Activated CD8-positive, alpha-beta memory T cell treated with anti-CD3 and anti-CD28 coated beads, Interleukin-2, amount 50 U/mL, for 4 hours (primary cell): ENCODE measurements around the gene XYLT2.

Experiments used
- DNase-seq: peaks from one replicate; pipeline ENCODE4 v3.0.0-alpha.2; 2020

XYLT2 gene

GRCh38 chr17:50365649-50366393, 19.9 kb downstream of the XYLT2 start:
- DNase-seq, result no peak

- DNase-seq, result no peak
Measured at GRCh38 chr17:50367401-50367800, 21.5 kb downstream of the XYLT2 start.

DNA sequence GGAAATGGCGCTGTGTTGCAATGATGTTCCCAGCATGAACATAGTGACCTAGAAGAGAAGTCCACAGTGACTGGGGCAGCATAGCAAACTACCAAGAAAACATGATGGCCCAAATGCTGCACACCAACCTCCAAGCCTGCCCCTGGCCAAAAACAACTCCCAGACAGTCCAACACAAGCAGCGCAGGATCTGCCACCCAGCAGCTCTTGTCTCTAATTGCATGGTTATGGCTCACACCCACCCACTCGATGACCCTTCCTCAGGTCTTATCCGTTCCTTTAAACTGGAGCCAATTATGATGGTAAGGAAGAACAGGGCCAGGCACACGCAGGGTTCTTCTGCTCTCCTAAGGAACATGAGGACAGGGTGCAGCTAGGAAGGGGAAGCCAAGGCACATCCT, 24.1 kb downstream of the XYLT2 start:
- no peak for DNase-seq

GRCh38 chr17:50371526-50371925, 25.6 kb downstream of the XYLT2 start:
- DNase-seq, result no peak

GRCh38 chr17:50372222-50372757, 26.4 kb downstream of the XYLT2 start:
- DNase-seq, result no peak

DNA sequence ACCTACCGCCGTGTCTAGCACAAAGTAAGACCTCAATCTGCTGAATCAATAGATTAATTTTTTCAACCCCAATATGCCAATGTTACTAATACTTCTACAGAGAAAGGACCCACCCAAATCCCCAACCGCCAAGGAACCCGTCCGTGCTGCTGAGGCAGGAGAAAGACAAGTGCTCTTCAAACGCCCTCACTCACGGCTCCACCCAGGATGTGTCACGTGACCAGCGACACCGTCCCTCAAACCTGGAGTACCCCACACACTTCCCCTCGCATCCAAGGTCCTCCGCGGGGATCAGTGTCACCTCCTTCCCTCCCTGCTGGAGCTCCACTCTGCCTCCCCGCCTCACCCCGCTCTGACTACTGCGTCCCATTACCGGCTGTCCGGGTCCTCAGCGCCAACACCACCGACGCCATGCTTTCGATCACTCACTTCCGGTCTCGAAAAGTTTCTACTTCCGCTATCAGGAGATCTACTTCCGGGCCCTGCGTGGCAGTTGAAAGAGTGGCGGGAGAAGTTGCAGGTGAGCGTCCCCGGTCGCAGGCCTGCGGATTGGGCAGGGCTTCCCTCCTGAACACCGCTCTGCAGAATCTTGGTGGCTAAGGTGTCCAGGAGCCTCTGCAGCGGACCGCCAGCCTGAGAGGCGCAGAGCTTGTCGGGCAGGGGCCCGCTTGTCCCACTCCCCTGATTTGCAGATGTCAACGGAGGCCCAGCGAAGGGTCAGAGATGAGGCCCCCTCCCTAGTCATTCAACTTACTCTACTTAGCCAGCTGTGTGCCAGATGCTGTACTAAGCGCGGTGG, 27.0 kb downstream of the XYLT2 start, which contains the start of the genes EME1 and MRPL27:
Gene EME1, plus strand, starts transcription at position 472 of the 799 bp plus-strand sequence. CDS start 1,980 bp downstream, outside the sequence.
Gene MRPL27, minus strand, starts transcription at position 427 of the 799 bp plus-strand sequence. Its CDS starts 14 bp downstream, at position 413.
- DNase-seq, result peak; percentile 83

DNA sequence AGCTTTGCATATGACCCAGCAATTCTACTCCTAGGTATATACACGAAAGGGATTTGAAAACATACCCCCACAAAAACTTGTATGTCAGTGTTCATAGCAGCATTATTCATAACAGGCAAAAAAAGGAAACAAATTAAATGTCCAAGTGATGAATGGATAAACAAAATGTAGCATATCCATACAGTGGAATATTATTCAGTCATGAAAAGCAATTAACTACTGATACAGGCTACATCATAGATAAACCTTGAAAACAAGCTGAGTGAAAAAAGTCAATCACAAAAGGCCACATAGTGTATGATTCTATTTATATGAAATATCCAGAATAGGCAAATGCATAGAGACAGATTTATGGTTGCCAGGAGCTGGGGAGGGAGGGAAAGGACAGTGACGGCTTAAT, 27.8 kb downstream of the XYLT2 start:
- DNase-seq, result no peak

- DNase-seq, result no peak
Measured at GRCh38 chr17:50375858-50376538, 30.1 kb downstream of the XYLT2 start.

DNA sequence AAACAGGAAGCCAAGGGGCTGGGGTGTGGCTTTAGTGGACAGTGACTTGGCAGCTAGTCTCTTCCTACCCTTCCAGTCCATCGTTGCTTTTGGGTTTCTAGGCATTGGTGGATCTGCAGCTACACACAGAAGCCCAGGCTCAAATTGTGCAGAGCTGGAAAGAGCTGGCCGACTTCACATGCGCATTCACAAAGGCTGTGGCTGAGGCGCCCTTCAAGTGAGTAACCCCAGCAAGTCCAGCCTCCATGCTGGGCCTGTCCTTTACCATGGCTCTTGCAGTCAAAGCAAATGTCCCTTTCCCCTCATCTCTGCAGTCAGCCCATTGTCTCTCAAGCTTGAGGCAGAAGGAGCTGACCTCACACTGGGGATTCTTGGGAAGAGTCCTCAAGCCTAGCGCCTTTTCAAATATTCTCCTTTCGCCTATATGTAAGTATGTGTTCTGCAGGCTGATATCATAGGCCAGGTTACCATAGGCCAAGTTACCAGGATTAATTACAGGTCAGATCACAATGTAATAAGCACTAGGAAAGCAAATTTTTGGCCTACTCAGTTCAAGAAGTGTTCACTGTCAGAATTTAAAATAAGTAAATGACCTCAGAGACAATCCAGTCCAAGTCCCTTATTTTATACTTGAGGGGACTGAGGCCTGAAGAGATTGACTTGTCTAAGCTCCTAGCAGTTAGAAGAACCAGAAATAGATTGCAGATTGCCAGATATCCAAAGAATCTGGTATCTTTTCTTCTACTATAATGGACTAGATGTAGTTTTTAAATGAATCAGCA, 33.6 kb downstream of the XYLT2 start:
- DNase-seq, result no peak

DNA sequence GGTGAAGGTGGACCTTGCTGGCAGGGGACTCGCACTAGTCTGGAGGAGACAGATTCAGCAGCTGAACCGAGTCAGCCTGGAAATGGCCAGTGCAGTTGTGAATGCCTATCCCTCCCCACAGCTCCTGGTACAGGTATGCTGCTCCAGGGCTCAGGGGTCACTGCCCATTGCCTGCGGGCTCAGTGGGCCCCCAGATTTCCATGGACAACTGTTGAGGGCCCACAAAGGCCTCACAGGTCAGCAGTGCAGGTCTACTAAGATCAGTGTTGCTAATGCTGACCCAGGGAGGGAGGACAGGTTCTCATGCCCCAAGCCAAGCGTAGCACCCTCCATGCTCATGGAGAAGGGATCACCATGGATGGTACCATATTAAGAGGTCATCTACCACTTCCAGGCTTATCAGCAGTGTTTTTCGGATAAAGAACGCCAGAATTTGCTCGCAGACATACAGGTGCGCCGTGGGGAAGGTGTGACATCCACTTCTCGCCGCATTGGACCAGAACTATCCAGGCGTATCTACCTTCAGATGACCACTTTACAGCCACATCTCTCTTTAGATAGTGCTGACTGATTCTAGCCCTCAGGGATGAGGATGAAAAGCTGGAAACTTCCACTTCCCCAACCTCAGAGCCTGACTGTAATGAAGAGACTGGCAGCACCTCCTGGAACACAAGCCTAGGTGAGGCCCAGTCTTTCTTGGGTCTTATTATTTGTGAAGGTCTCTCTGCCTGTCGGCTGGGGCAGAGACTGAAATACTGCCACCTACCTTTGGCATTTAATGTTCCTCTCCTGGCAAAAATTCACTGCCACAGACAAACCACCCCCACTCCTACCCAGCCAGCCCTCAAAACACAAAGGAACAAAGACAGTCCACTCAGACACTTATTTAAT, 34.7 kb downstream of the XYLT2 start:
- DNase-seq, result no peak

DNA sequence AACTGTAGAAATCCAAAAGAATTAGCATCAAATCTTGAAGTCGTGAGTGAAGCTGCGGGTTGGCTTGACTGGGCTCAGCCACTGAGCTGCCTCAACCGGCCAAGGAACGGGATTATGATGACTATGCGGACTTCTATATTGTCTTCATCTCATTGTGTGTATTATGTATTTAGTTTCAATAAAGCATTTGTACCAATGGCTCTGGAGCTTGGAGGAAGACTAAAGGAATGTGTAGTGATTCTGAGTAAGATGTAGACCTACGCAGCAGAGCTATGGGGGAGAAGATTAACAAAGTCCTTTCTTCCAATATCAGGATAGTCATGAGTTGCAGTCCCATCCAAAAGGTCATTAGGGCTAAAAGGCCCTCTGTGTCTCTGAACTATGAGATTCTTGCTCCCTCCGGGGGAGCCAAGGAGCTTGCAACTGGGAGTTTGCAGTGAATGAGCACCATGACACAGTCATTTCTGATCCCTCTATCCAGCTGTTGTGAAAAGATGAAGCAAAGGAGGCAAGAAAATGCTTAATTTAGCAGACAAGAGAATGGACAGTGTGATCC, 35.4 kb downstream of the XYLT2 start:
- no peak for DNase-seq

GRCh38 chr17:50381920-50382319, 36.0 kb downstream of the XYLT2 start:
- DNase-seq, result no peak

DNA sequence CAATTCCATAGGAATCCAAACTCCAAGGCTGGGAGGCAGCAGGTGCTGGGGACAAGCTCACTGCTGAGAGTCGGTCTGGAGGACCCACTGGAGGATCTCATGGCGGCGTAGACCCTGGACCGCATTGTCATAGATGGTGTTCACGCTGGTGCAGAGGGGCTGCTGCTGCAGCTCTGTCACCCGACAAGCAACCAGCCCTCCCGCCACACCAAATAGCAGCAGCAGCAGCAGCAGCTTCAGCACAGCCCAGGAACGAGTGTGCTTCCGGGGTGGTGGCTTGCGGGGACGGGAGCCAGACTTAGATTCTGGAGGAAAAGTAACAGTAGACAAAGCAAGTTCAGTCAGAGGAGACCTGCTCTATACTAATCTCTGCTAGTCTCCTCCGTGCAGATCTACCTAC, 37.0 kb downstream of the XYLT2 start:
- no peak for DNase-seq

GRCh38 chr17:50386510-50386909, 40.6 kb downstream of the XYLT2 start:
- DNase-seq, result no peak

DNA sequence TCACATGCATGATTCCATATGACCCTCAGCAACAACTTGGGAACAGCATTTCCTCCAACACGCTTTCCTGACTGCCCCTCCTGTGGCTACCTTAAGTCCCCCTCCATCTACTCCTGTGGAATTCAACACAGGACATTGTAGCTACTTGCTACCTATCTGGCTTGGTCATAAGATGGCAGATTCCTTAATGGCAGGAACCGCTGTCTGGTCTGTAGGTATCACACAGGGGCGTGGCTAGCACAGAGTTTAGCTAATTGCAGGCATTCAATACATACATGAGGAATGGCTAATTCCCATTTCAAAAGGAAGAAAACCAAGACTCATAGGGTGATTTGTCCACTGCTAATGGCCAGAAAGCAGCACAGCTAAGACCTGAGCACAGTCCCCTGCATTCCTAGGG, 42.8 kb downstream of the XYLT2 start:
- no peak for DNase-seq

- no peak for DNase-seq
Measured at GRCh38 chr17:50389534-50389933, 43.6 kb downstream of the XYLT2 start.

- no peak for DNase-seq
Measured at GRCh38 chr17:50392621-50393020, 46.7 kb downstream of the XYLT2 start.

DNA sequence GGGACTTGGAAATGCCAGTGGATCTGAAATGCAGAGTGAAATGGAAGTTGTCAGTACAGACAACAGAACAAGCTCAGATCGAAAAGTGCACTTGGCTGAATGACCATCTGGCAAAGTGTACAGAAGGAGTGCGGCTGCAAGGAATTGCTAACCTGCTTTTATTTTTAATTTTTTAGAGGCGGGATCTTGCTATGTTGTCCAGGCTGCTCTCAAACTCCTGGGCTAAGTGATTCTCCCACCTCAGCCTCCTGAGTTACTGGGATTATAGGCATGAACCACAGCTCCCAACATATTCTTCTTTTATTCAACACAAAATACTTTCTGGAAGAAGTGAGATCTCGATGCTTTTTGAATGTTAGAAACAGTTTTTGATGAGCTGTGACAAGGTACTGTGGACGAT, 47.8 kb downstream of the XYLT2 start:
- no peak for DNase-seq

DNA sequence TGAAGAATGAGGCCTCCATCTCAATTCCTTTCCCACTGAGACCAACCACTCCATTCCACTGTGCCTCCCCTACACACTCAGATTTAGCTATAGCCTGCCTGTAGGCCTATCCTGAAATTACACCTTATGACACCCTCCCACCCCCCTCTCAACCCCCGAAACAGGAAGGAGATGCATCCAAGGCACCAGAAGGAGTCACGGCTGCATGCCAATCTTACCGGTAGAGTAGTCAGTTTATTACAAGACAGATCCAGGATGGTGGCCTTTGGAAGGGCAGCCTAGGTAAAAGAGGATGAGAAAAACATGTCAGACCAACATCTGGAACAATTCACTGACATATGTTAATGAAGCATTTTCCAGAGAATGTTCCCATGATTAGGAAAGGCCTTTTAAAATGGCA, 48.8 kb downstream of the XYLT2 start:
- DNase-seq, result no peak

DNA sequence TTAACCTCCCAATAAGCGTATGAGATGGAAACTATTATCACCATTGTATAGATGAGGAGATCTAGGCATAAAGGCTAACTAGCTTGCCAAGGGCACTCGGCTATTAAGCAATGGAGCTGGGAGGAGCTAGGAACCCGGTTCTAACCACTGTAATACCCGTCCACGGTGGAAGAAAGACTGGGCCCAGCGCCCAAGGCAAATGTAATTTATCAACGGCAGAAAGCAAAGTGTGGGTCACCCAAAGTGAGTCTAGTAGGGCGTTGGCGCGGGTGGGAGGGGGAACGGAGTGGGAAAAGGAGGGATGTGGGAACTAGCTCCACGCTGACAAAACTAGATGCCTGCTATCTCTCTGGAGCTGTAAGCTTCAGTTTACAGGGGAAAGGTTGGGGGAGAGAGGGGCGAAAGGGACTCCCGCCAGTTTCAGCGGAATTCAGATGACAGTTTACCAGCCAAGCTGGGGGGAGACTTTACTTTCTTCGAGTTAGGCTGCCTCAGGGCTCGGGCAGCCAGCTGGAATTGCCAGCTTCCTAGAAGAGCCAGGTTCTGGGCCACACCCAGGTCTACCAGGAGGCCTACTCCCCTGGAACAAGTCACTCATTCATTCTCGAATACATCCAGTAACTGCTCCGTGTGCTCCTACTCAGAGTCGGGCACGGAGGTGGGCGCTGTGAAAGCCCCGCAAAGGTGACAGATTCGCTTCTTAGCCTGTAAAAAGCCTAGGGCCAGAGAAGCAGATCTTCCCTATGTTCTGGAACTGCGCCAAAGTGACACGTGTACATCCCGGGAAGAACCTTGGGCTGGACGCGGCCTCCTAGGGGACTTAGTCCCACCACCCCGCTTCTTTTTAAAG, 50.6 kb downstream of the XYLT2 start:
- no peak for DNase-seq
